ENCODE measurements around the gene RAB24.

- TF ChIP-seq POLR2A (IDR thresholded peaks at IDR 0.05) (no peak), CTCF (IDR thresholded peaks at IDR 0.05) (no peak)
These were observed 49.6 kb upstream of the RAB24 start for GRCh38 chr5:177353093-177353492.
